Adrenal gland (tissue), 5 donors: ENCODE results near the gene USP3.

Experiments used
- POLR2A ChIP-seq, 2 donors: fragments of 450-650 bp; IDR thresholded peaks; one replicate each; pipeline ENCODE4 v1.6.1; 2017; ENCODE audit warnings: antibody characterized with exemption in 2 of 2, mild to moderate bottlenecking in 2 of 2, moderate library complexity in 1 of 2
- TF ChIP-seq, protein P1 (sequence below), 6 experiments: fragments of 450-650 bp in 4 of 6; fragments of 200-600 bp in 2 of 6; sonication (generic) in 1 of 6; IDR thresholded peaks; 1 replicate in 5 of 6; 2 replicates in 1 of 6; pipeline versions ENCODE4 v1.5.1 to v1.8.0; 2016 to 2021; ENCODE audit warnings: antibody characterized with exemption in 6 of 6, mild to moderate bottlenecking in 2 of 6, moderate library complexity in 1 of 6
- donor health status: DM: no; HTN: no; CAD: no.

DNA sequence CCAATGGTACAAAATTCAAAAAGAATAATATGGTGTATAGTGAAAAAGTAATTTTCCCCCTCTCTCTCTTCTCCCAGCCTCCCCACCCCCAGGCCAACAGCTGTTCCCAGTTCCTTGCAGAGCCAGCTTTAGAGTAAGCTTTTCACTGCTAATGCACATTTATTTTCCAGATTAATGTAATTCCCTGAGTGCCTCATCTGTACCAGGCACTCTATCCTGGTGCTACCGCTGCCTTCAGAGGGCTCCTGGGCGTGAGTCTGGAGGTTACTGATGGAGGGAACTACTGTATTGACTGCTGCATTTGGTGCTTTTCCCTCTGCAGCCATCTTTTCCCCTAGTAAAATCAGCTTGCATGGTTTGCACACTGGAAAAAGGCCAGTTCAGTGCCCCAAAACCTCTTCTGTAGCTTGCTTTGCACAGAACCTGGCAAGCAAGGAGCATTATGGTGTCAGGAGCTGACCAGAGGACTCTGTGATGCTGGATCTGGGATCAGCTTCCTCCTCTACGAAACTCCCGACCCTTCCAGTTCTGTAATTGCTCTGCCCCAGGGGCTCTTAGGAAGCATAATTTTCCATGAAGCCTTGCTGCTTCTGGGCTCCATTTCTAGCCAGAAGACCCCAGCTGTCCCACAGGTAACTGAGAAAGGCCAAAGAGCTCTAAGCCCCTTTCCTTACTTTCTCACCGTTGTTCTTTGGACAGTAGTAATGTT is 8.5 kb upstream of the USP3 start:
- TF ChIP-seq, protein P1, sequence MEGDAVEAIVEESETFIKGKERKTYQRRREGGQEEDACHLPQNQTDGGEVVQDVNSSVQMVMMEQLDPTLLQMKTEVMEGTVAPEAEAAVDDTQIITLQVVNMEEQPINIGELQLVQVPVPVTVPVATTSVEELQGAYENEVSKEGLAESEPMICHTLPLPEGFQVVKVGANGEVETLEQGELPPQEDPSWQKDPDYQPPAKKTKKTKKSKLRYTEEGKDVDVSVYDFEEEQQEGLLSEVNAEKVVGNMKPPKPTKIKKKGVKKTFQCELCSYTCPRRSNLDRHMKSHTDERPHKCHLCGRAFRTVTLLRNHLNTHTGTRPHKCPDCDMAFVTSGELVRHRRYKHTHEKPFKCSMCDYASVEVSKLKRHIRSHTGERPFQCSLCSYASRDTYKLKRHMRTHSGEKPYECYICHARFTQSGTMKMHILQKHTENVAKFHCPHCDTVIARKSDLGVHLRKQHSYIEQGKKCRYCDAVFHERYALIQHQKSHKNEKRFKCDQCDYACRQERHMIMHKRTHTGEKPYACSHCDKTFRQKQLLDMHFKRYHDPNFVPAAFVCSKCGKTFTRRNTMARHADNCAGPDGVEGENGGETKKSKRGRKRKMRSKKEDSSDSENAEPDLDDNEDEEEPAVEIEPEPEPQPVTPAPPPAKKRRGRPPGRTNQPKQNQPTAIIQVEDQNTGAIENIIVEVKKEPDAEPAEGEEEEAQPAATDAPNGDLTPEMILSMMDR (IDR thresholded peaks at IDR 0.05): no peak
- TF ChIP-seq POLR2A (IDR thresholded peaks at IDR 0.05): no peak
